HG03135 (cell line): ENCODE measurements around the gene PHF21A.
"Not testable (repeated sequence)": the region's sequence is repeated elsewhere in the genome, so short reads cannot be mapped to it uniquely, and the experiment has no call there.

ENCODE experiments used
- ATAC-seq: cut with Tn5 transposase; IDR thresholded peaks from one replicate; pipeline ENCODE4 v1.9.1; 2021; ENCODE audit warnings: mild to moderate bottlenecking, moderate library complexity; ENCODE audit not compliant: unreplicated experiment

PHF21A gene

GRCh38 chr11:46120346-46121300 is 631 bp downstream of the PHF21A start:
- no peak for ATAC-seq

- no peak for ATAC-seq
Observed at GRCh38 chr11:46119352-46120216, 1.7 kb downstream of the PHF21A start.

GRCh38 chr11:46118702-46119351 is 2.4 kb downstream of the PHF21A start:
- no peak for ATAC-seq

- no peak for ATAC-seq
Observed at GRCh38 chr11:46117842-46118241, 3.4 kb downstream of the PHF21A start.

GRCh38 chr11:46116712-46117037 is 4.6 kb downstream of the PHF21A start:
- ATAC-seq: not testable (repeated sequence)

GRCh38 chr11:46116007-46116711 is 5.1 kb downstream of the PHF21A start:
- ATAC-seq: no peak

GRCh38 chr11:46114961-46115360 is 6.3 kb downstream of the PHF21A start:
- ATAC-seq: no peak

GRCh38 chr11:46114378-46114777 is 6.9 kb downstream of the PHF21A start:
- ATAC-seq: no peak

- peak; percentile 65 for ATAC-seq
Observed at GRCh38 chr11:46112961-46113607, 8.2 kb downstream of the PHF21A start.

GRCh38 chr11:46108751-46109150 is 12.5 kb downstream of the PHF21A start:
- ATAC-seq: no peak

- no peak for ATAC-seq
Observed at GRCh38 chr11:46107780-46108179, 13.5 kb downstream of the PHF21A start.

GRCh38 chr11:46107408-46107718 is 13.9 kb downstream of the PHF21A start:
- ATAC-seq: no peak

GRCh38 chr11:46106530-46107407 is 14.5 kb downstream of the PHF21A start:
- no peak for ATAC-seq

GRCh38 chr11:46105926-46106325 is 15.3 kb downstream of the PHF21A start:
- ATAC-seq: no peak

GRCh38 chr11:46105134-46105628 is 16.1 kb downstream of the PHF21A start:
- ATAC-seq: no peak

GRCh38 chr11:46102843-46103242 is 18.4 kb downstream of the PHF21A start:
- ATAC-seq: no peak

GRCh38 chr11:46100670-46101069 is 20.6 kb downstream of the PHF21A start:
- ATAC-seq: peak; percentile 69

GRCh38 chr11:46099963-46100316 is 21.3 kb downstream of the PHF21A start:
- ATAC-seq: peak; percentile 41

- ATAC-seq: no peak
Observed at GRCh38 chr11:46090375-46090774, 30.9 kb downstream of the PHF21A start.
